K562 (cell line): ENCODE measurements around the gene AK4. TPM values are rescaled to one million over a fixed set of nuclear protein-coding genes. Genes with fewer than 3 reads are reported as not detected.

Experiments
- ARID1B ChIP-seq: fragments of 450-650 bp; IDR thresholded peaks from 2 replicates; pipeline ENCODE4 v1.6.1; 2016; ENCODE audit warnings: antibody characterized with exemption, mild to moderate bottlenecking, inconsistent platforms
- ATF4 ChIP-seq: fragments of 450-650 bp; formaldehyde crosslinking; IDR thresholded peaks from 2 replicates; pipeline ENCODE4 v1.4.0; 2022; ENCODE audit warnings: mild to moderate bottlenecking, moderate library complexity
- DPF2 ChIP-seq: fragments of 450-650 bp; IDR thresholded peaks from 2 replicates; pipeline ENCODE4 v1.6.1; 2016
- EZH2 ChIP-seq: IDR thresholded peaks from 2 replicates; pipeline ENCODE4 v1.6.1; 2012; ENCODE audit warnings: low read depth, mild to moderate bottlenecking, inconsistent platforms, low read length, borderline replicate concordance
- MITF ChIP-seq: IDR thresholded peaks from 2 replicates; pipeline ENCODE4 v1.6.1; 2014; ENCODE audit warnings: antibody characterized with exemption
- NCOR1 ChIP-seq: fragments of 450-650 bp; IDR thresholded peaks from 2 replicates; pipeline ENCODE4 v1.6.1; 2016; ENCODE audit warnings: mild to moderate bottlenecking, moderate library complexity
- NR4A1 ChIP-seq, 2 experiments: fragments of 250-450 bp in 1 of 2; fragments of 450-650 bp in 1 of 2; sonication (Bioruptor Pico) in 1 of 2; IDR thresholded peaks; 2 replicates each; pipeline versions ENCODE4 v1.4.0 to v1.6.1; 2016 to 2020; ENCODE audit warnings: mild to moderate bottlenecking in 2 of 2, missing compliant biosample characterization in 1 of 2, missing genetic modification characterization in 1 of 2, moderate library complexity in 1 of 2
- RHOXF2B ChIP-seq: fragments of 250-450 bp; sonication (Bioruptor Pico); conservative IDR thresholded peaks from 2 replicates; pipeline ENCODE4 v1.5.1; 2021
- SMAD3 ChIP-seq: fragments of 450-650 bp; formaldehyde crosslinking; conservative IDR thresholded peaks from 2 replicates; pipeline ENCODE4 v1.4.0; 2020; ENCODE audit warnings: mild to moderate bottlenecking
- SMARCA4 ChIP-seq: fragments of 450-650 bp; IDR thresholded peaks from 2 replicates; pipeline ENCODE4 v1.6.1; 2016
- SNIP1 ChIP-seq: fragments of 450-650 bp; IDR thresholded peaks from 2 replicates; pipeline ENCODE4 v1.7.1; 2017; ENCODE audit warnings: low read depth, mild to moderate bottlenecking
- TAF1 ChIP-seq: IDR thresholded peaks from 2 replicates; pipeline ENCODE4 v1.6.1; 2011; ENCODE audit warnings: mild to moderate bottlenecking, low read length, moderate library complexity; ENCODE audit not compliant: insufficient read depth, control insufficient read depth, severe bottlenecking; ENCODE audit errors: extremely low read depth
- UBTF ChIP-seq, 2 experiments: IDR thresholded peaks; 2 replicates each; pipeline ENCODE4 v1.6.1; 2012; ENCODE audit warnings: improper control_type of control experiment in 2 of 2, low read depth in 2 of 2, low read length in 2 of 2, borderline replicate concordance in 1 of 2
- ZFP1 ChIP-seq: fragments of 450-650 bp; formaldehyde crosslinking; IDR thresholded peaks from 2 replicates; pipeline ENCODE4 v1.4.0; 2020; ENCODE audit warnings: mild to moderate bottlenecking, mixed read lengths
- ZNF133 ChIP-seq: fragments of 250-450 bp; sonication (Bioruptor Pico); IDR thresholded peaks from 2 replicates; pipeline ENCODE4 v1.4.0; 2020; ENCODE audit warnings: mild to moderate bottlenecking
- ZNF184 ChIP-seq: sonication (generic); formaldehyde crosslinking; IDR thresholded peaks from 2 replicates; pipeline ENCODE4 v1.5.0; 2020; ENCODE audit warnings: missing genetic modification reagents
- ZNF511 ChIP-seq: sonication (generic); formaldehyde crosslinking; IDR thresholded peaks from 2 replicates; pipeline ENCODE4 v1.8.0; 2022; ENCODE audit warnings: mild to moderate bottlenecking, missing genetic modification reagents
- ZNF512 ChIP-seq: IDR thresholded peaks from 2 replicates; pipeline ENCODE4 v1.6.1; 2016; ENCODE audit warnings: missing genetic modification characterization, missing compliant biosample characterization
- polyA plus RNA-seq, 8 experiments: library from polyadenylated mRNA; depleted of rRNA in 4 of 8; stranded (reverse) in 5 of 8; unstranded in 3 of 8; fragments of >200 nt; fragmentation: Nextera tagmentation in 2 of 8; fragmentation: Illumina TruSeq in 1 of 8; extraction: Ambion mirVana in 2 of 8; extraction: Trizol in 1 of 8; gene quantifications; 2 replicates each; pipeline versions ENCODE4 v1.2.1 to v1.2.3, GENCODE V29; 2011 to 2014; ENCODE audit warnings: inconsistent platforms in 1 of 8, missing spikeins in 1 of 8
- total RNA-seq, 7 experiments: library from RNA; depleted of rRNA in 6 of 7; stranded (reverse); fragments of >200 nt in 6 of 7; fragmentation: Illumina TruSeq in 2 of 7; extraction: Trizol in 2 of 7; gene quantifications; 2 replicates each; pipeline versions ENCODE4 v1.2.1 to v1.2.3, GENCODE V29; 2011 to 2021; ENCODE audit warnings: low replicate concordance in 1 of 7

Gene AK4
- total and polyA plus RNA-seq, 9 of the 15 experiments (the other 6 are each of a cell fraction or from before 2014, with no cell fraction given): 10.4 to 96.6 (median 21.5) TPM

- no peak for TF ChIP-seq UBTF (IDR thresholded peaks at IDR 0.05; ENCODE audit: borderline replicate concordance in 1 of 2, low read depth in 2 of 2, low read length in 2 of 2)
- TF ChIP-seq ZNF133 (CRISPR knock-in tag): no peak
- TF ChIP-seq SNIP1: no peak
- no peak for TF ChIP-seq NR4A1 (CRISPR knock-in tag; IDR thresholded peaks at IDR 0.05)
- TF ChIP-seq NR4A1 (tag; IDR thresholded peaks at IDR 0.05): no peak
- TF ChIP-seq ZFP1 (CRISPR knock-in tag): no peak
- no peak for TF ChIP-seq ZNF512
- TF ChIP-seq ZNF511 (CRISPR knock-in tag): no peak
- TF ChIP-seq SMARCA4: peak; percentile 74
- no peak for TF ChIP-seq RHOXF2B (CRISPR knock-in tag)
- TF ChIP-seq NCOR1: no peak
- TF ChIP-seq ARID1B: peak; percentile 81
- TF ChIP-seq MITF: no peak
- no peak for TF ChIP-seq EZH2
- no peak for TF ChIP-seq ATF4
- no peak for TF ChIP-seq TAF1
- peak; percentile 88 for TF ChIP-seq DPF2
- no peak for TF ChIP-seq ZNF184 (CRISPR knock-in tag)
- no peak for TF ChIP-seq SMAD3 (CRISPR knock-in tag)
Observed at GRCh38 chr1:65165269-65165993, 17.4 kb downstream of the AK4 start (continued).
